ENCODE measurements around the gene NOL3. TPM values are rescaled to one million over a fixed set of nuclear protein-coding genes. Genes with fewer than 3 reads are reported as not detected.

Gene NOL3
- total RNA-seq, 1 experiment from 2014 or later = 5.6 TPM

DNA sequence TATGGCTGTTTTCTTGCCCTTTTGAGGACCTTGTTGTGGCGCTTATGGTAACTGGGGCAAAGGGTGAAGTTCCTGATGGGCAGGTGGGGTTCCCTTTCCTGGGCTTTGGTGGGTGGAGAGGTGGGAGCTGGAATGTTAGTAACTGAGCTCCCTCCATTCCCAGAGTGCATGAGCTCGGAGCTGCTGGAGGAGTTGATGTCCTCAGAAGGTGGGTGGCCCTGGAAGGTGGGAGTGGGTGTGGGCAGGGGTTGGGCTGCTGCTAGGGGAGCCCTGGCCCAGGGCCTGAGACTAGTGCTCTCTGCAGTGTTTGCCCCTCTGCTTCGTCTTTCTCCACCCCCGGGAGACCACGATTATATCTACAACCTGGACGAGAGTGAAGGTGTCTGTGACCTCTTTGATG, 27.4 kb downstream of the NOL3 start:
- H2AK5ac ChIP-seq (ENCODE audit: insufficient read length, low read length) = no peak overlapping the region
- no peaks in the 10 kb centered on the region for H4K20me1 ChIP-seq (ENCODE audit: control insufficient read depth, insufficient read depth, insufficient read length)
- no peak overlapping the region for H2BK15ac ChIP-seq (ENCODE audit: low read depth, low read length)
- H3K27me3 ChIP-seq (ENCODE audit: insufficient read depth, low read length) = no peaks in the 10 kb centered on the region
- H3K4ac ChIP-seq (ENCODE audit: low read depth, low read length) = no peak overlapping the region
- peaks cover 8% of the 10 kb centered on the region; the same call in 1 of the 2 replicates for H3K79me2 ChIP-seq (ENCODE audit: insufficient read depth, low read length)
- H3K4me1 ChIP-seq (ENCODE audit: insufficient read depth, low read length) = no peaks in the 10 kb centered on the region
- H2BK12ac ChIP-seq (ENCODE audit: insufficient read length, low read depth, low read length) = no peak overlapping the region
- H4K5ac ChIP-seq (ENCODE audit: insufficient read length, low read depth, low read length) = no peak overlapping the region
- Mint-ChIP-seq H3K4me3 (no peak overlapping the region), H3K27ac (no peak overlapping the region), H3K27me3 (ENCODE audit: low read depth) (0 out of 2 replicates have a peak, but pooled peaks cover 2% of the 10 kb centered on the region), H3K36me3 (ENCODE audit: insufficient read depth in 1 of 3, low read depth in 3 of 3) (peaks cover 39 to 75% (median 55%) of the 10 kb centered on the region in 3 experiments), H3K4me1 (peaks cover 14 to 25% of the 10 kb centered on the region in 2 experiments), H3K9me3 (no peaks in the 10 kb centered on the region)
- no peak overlapping the region for H3K56ac ChIP-seq (ENCODE audit: insufficient read length, low read depth, low read length)
- WGBS (ENCODE audit: extremely low coverage, insufficient read length, low lambda C conversion rate) = no CpG with 5 or more reads among the region's 6 CpGs
- H4K91ac ChIP-seq (ENCODE audit: insufficient read length, low read depth, low read length) = no peak overlapping the region
- peaks cover 8% of the 10 kb centered on the region for H3K79me1 ChIP-seq (ENCODE audit: insufficient read depth, low read depth, low read length, poor library complexity, severe bottlenecking)
- DNase-seq = no peak
- no peak overlapping the region for H4K8ac ChIP-seq (replicated peaks; ENCODE audit: insufficient read length, low read depth, low read length)
- H2BK5ac ChIP-seq (ENCODE audit: insufficient read length, low read length) = no peak overlapping the region
- H3K18ac ChIP-seq (ENCODE audit: insufficient read length, low read depth, low read length) = no peak overlapping the region
- H3K23me2 ChIP-seq (ENCODE audit: insufficient read length, low read depth, low read length, poor library complexity, severe bottlenecking) = peaks cover 3% of the 10 kb centered on the region
- no peak overlapping the region for H3T11ph ChIP-seq (ENCODE audit: low read length)
- H2BK120ac ChIP-seq (ENCODE audit: low read depth, low read length, poor library complexity, severe bottlenecking) = no peak overlapping the region
- no peak overlapping the region for H3K23ac ChIP-seq (ENCODE audit: insufficient read length, low read depth, low read length)
- H3K4me2 ChIP-seq (ENCODE audit: insufficient read depth, insufficient read length, low read length) = no peak overlapping the region
- TF ChIP-seq, protein P1, sequence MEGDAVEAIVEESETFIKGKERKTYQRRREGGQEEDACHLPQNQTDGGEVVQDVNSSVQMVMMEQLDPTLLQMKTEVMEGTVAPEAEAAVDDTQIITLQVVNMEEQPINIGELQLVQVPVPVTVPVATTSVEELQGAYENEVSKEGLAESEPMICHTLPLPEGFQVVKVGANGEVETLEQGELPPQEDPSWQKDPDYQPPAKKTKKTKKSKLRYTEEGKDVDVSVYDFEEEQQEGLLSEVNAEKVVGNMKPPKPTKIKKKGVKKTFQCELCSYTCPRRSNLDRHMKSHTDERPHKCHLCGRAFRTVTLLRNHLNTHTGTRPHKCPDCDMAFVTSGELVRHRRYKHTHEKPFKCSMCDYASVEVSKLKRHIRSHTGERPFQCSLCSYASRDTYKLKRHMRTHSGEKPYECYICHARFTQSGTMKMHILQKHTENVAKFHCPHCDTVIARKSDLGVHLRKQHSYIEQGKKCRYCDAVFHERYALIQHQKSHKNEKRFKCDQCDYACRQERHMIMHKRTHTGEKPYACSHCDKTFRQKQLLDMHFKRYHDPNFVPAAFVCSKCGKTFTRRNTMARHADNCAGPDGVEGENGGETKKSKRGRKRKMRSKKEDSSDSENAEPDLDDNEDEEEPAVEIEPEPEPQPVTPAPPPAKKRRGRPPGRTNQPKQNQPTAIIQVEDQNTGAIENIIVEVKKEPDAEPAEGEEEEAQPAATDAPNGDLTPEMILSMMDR (conservative IDR thresholded peaks at IDR 0.05) = no peak
- H3K14ac ChIP-seq (ENCODE audit: insufficient read depth, low read length) = no peak overlapping the region
- no peak overlapping the region for H3K9ac ChIP-seq (ENCODE audit: extremely low read depth, insufficient read length, low read length)
- no peak overlapping the region for H2AFZ ChIP-seq (ENCODE audit: low read length)
- H2BK20ac ChIP-seq (ENCODE audit: low read depth, low read length, poor library complexity, severe bottlenecking) = no peak overlapping the region
- H3K9me3 ChIP-seq (ENCODE audit: control insufficient read depth, low read depth, low read length) = no peaks in the 10 kb centered on the region
- no peak overlapping the region for H3K27ac ChIP-seq (ENCODE audit: insufficient read length, low read depth, low read length)
